ENCODE results near the gene HECTD4.

DNA sequence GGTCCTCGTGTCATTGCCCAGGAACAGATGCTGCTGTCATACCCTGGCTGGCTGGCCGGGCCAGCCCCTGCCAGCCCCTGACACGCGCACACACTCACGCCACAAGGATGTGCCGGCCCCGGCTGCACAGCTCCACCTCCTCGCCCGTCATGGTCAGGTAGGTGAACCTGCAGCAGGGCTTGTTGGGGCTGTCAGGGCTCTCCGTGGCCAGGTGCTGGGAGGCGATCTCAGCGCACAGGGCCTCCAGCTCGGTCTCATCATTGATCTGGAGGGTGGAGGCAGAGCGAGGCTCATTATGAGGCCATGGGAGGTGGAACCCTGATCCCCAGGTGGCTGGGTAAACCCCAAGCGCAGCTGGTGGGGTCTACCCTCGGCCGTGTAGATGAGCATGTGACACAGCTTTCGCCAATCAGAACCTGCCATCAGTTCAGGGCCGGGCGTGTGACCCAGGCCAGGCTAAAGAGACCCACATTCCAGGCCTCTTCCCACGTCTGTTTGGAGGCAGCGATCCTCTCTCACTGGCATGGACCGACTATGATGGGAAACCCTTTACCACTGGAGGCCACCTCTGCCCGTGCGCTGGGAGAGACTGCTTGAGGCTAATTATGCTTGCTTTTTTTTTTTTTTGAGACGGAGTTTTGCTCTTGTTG, 218.1 kb downstream of the HECTD4 start:
- TF ChIP-seq, protein P1, sequence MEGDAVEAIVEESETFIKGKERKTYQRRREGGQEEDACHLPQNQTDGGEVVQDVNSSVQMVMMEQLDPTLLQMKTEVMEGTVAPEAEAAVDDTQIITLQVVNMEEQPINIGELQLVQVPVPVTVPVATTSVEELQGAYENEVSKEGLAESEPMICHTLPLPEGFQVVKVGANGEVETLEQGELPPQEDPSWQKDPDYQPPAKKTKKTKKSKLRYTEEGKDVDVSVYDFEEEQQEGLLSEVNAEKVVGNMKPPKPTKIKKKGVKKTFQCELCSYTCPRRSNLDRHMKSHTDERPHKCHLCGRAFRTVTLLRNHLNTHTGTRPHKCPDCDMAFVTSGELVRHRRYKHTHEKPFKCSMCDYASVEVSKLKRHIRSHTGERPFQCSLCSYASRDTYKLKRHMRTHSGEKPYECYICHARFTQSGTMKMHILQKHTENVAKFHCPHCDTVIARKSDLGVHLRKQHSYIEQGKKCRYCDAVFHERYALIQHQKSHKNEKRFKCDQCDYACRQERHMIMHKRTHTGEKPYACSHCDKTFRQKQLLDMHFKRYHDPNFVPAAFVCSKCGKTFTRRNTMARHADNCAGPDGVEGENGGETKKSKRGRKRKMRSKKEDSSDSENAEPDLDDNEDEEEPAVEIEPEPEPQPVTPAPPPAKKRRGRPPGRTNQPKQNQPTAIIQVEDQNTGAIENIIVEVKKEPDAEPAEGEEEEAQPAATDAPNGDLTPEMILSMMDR (IDR thresholded peaks at IDR 0.05), result no peak
- no peak for TF ChIP-seq POLR2A (IDR thresholded peaks at IDR 0.05)
